ENCODE data around the gene SMYD3.

The SMYD3 gene

DNA sequence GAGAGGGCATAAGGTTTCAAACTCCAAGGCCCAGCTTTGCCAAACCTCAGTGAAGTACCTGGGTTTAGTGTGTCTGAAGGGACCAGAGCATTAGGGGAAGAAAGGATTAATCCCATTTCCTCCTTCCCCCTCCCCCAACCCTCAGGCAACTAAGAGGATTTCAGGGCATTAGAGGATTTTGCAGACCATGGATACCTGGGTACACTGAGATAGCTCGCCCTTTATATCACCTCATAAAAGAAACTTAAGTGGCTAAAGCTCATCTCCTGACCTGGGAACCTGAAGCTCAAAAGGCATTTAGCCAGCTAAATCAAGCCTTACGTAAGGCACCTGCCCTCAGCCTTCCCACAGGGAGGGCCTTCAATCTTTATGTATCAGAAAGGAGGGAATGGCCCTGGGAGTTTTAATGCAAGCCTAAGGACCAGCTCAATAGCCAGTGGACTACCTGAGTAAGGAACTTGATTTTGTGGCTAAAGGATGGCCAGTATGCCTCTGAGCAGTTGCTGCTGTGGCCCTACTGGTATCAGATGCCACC lies 26.4 kb upstream of the SMYD3 start:
- no peak overlapping the region for H3K4me3 ChIP-seq (ENCODE audit: low read depth, low read length)
- no peaks in the 10 kb centered on the region for H3K27me3 ChIP-seq (replicated peaks)
- TF ChIP-seq CTCF (IDR thresholded peaks at IDR 0.05; ENCODE audit: low read depth, low read length, missing control alignments): no peak
- no peak for DNase-seq
- H3K27ac ChIP-seq: no peak overlapping the region
- in situ Hi-C loops (cut with HindIII; ENCODE audit: low pct_ligation_motif_present, low sequenced_read_pairs): no loop called here
- H3K36me3 ChIP-seq (replicated peaks): no peaks in the 10 kb centered on the region

GRCh38 chr1:246532519-246532918 lies 25.4 kb upstream of the SMYD3 start:
- no peak overlapping the region for H3K27ac ChIP-seq
- DNase-seq: no peak
- no peaks in the 10 kb centered on the region for H3K36me3 ChIP-seq (replicated peaks)
- peak; percentile 28 for TF ChIP-seq CTCF (IDR thresholded peaks at IDR 0.05; ENCODE audit: low read depth, low read length, missing control alignments)
- H3K4me3 ChIP-seq (ENCODE audit: low read depth, low read length): no peak overlapping the region
- H3K27me3 ChIP-seq (replicated peaks): no peaks in the 10 kb centered on the region
- in situ Hi-C loops (cut with HindIII; ENCODE audit: low pct_ligation_motif_present, low sequenced_read_pairs): no loop called here

GRCh38 chr1:246530482-246530881 lies 23.4 kb upstream of the SMYD3 start:
- no peak for DNase-seq
- no peak for TF ChIP-seq CTCF (IDR thresholded peaks at IDR 0.05; ENCODE audit: low read depth, low read length, missing control alignments)
- Histone ChIP-seq H3K27me3 (replicated peaks) (no peaks in the 10 kb centered on the region), H3K27ac (no peak overlapping the region), H3K4me3 (ENCODE audit: low read depth, low read length) (no peak overlapping the region), H3K36me3 (replicated peaks) (no peaks in the 10 kb centered on the region)
- in situ Hi-C loops (cut with HindIII; ENCODE audit: low pct_ligation_motif_present, low sequenced_read_pairs): no loop called here

GRCh38 chr1:246528933-246529731 lies 22.1 kb upstream of the SMYD3 start:
- no peak overlapping the region for H3K4me3 ChIP-seq (ENCODE audit: low read depth, low read length)
- H3K27me3 ChIP-seq (replicated peaks): no peaks in the 10 kb centered on the region
- TF ChIP-seq CTCF (IDR thresholded peaks at IDR 0.05; ENCODE audit: low read depth, low read length, missing control alignments): no peak
- H3K27ac ChIP-seq: no peak overlapping the region
- H3K36me3 ChIP-seq (replicated peaks): no peaks in the 10 kb centered on the region
- DNase-seq: no peak
- in situ Hi-C loops (cut with HindIII; ENCODE audit: low pct_ligation_motif_present, low sequenced_read_pairs): no loop called here

GRCh38 chr1:246527402-246528088 lies 20.5 kb upstream of the SMYD3 start:
- in situ Hi-C loops (cut with HindIII; ENCODE audit: low pct_ligation_motif_present, low sequenced_read_pairs): no loop called here
- H3K4me3 ChIP-seq (ENCODE audit: low read depth, low read length): no peak overlapping the region
- no peak overlapping the region for H3K27ac ChIP-seq
- no peaks in the 10 kb centered on the region for H3K27me3 ChIP-seq (replicated peaks)
- DNase-seq: no peak
- no peak for TF ChIP-seq CTCF (IDR thresholded peaks at IDR 0.05; ENCODE audit: low read depth, low read length, missing control alignments)
- H3K36me3 ChIP-seq (replicated peaks): no peaks in the 10 kb centered on the region
